T-helper 2 cell (primary cell): Measurements from ENCODE around the gene PTPRG.
"Not testable (repeated sequence)": the region's sequence is repeated elsewhere in the genome, so short reads cannot be mapped to it uniquely, and the experiment has no call there.

Experiments
- DNase-seq, 5 experiments: peaks; one replicate each; pipeline versions ENCODE4 v3.0.0 to v3.0.0-alpha.2; 2012 to 2022

PTPRG gene

DNA sequence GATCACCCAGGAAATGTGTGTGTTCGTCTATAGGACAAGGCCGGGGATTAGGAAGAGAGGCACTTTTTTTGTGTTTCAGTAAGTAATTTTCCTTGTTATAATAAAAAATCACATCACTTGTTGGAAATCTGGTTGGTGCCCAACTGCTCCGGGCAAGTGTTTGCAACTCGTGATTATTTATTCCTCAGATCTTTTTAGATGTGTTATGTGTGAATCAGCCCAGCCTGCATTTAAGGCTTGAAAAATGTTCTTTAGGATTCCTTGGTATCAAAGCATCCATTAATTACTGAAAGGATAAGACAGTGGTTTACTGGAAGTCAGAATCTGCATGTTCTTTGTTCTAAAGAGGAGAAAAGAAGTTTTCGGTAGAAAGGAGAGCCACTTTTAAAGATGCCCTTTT is 466.4 kb downstream of the PTPRG start:
- no peak for DNase-seq

DNA sequence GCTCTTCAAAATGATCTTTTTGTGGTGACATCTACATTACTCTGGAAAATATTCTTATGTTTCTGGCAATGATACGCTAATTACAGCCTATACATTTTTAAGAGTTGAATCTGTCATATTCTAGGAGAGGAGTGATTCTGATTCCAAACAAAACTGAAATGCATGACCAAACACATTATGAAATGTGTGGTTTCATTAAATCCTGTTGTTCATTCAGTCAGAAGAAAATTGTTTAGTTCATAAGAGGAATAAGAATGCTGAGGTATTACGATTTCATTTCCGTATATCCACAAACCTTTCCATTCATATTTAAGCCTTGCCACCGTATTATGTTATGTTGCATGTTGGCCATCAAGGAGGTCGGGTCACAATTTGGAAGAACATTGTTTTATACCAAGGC is 466.9 kb downstream of the PTPRG start:
- DNase-seq, result no peak

DNA sequence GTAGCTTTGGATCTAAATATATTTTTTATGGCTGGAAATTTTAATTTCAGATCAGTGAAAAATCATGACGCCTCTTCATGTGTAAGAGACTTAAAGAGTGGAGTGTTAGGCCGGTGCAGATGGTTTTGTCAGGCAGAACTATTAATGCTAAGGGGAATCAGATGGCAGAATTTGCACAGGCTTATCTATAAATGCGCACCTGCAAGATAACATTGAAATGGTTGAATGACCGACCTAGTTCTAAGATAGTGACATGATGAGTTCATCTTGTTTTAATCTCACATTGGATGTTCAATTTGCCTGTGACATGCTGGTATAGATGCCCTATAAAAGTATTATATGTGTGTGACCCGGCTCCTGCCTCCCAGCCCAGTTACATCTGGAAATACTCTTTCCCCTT is 471.4 kb downstream of the PTPRG start:
- DNase-seq, result no peak

DNA sequence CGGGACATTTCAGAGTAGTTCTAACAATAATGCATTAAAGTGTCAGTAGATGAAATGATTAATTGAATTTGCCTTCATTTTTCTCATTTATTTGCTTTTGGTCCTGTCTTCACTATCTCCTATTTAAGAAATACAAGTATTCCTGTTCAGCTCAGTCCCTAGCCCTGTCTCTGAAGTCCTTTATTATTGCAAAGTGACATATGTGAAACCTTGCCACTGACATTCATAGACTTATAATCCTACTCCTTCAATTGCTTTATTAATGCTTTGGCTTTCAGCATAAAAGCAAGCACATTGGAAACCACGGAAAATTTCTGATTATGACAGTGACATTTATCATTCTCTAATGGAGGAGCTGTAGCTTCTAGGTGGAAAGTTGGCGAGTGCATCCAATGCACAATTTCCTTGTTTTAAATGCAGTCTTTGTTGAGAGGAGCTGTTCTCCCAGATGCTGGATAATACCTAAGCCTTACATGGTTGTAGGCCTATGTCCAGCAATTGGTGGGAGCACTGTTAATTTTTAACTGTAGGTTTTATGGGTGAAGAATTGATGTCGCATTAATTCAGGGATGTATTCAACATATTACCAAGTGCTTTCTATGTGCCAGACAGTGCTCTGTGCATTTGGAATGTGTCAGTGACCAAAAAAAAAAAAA is 474.2 kb downstream of the PTPRG start:
- DNase-seq, result no peak

DNA sequence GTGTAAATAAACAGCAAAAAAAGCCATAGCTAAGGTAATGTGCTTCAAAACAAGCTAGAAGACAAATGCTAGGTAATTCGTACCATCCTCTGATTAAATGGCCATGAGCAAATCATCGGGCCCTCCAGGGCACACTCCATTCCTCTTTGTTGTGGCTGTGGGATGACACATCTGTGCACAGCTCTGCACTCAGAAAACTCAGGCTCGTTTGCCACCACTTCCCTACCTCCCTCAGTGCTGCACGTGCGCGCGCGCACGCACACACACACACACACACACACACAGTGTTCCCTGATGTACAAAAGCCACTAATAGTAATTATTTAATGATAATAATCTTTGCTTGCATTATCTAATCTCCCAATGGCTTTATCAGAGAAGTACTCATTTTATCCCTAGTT is 475.4 kb downstream of the PTPRG start:
- DNase-seq, result no peak

DNA sequence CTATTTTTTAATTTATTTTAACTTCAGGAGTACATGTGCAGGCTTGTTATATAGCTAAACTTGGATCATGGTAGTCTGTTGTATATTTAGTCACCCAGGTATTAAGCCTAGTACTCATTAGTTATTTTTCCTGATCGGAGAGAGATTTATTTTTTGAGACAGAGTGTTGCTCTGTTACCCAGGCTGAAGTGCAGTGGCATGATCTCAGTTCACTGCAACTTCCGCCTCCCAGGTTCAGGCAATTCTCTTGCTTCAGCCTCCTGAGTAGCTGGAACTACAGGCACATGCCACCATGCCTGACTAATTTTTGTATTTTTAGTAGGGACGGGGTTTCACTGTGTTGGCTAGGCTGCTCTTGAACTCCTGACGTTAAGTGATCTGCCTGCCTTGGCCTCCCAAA is 477.4 kb downstream of the PTPRG start:
- not testable (repeated sequence) for DNase-seq

DNA sequence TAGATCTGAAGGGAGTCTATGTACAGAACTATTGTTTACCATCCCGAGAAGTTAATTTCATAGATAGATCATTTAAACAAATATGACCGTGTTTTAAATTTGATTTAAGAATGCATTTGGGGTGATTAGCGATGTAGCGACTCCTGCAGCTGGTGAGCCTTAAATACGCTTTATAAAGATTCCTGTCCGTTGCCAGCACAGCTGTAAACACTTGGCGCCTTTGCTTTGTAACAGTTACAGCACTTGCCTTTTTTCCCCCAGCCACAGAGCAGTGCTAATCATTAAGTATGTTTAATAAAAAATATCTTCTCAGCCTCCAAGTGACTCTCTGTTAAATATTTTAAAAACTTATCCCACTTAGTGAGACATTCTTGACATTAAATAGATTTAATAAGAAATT is 478.2 kb downstream of the PTPRG start:
- no peak for DNase-seq

DNA sequence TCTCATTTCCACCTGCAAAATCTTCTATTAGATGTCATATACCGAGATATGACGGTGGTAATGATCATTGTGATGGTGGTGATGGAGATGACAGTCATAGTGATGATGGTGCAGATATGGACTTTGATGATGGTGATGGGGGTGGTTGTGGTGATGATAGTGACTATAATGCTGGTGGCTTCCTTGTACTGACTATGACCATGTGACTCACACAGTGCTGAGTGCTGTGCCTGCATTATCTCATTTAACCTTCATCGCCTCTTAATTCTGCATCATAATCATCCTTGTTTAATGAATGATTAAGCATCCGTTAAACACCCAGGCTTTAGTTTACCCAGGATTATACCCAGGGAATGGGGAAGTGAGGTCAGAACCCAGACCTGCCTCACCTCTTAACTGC is 480.3 kb downstream of the PTPRG start:
- no peak for DNase-seq

DNA sequence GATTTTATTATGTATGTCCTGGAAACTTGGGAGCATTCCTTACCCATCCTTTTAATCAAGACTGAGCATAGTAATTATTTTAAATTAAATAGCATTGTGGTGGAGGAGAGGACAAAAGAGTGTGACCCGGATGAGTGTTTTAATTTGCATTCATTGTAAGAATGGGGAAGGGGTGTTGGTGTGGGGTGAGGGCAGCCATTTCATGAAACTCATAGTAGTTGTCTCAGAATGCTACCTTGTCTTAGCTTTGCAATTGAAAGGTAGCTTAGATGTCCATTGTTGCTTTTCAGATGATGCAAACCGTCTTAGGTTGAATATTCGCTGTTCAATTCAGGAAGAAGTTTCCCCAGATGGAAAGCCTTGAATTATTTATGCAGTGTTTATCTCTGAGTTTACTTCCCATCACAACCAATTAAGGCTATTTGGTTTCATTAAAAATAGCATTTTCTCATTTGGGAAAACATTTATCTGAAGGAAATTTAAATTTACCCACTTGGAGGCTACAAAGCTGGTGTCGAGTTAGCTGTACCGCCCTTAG is 483.6 kb downstream of the PTPRG start:
- no peak for DNase-seq

DNA sequence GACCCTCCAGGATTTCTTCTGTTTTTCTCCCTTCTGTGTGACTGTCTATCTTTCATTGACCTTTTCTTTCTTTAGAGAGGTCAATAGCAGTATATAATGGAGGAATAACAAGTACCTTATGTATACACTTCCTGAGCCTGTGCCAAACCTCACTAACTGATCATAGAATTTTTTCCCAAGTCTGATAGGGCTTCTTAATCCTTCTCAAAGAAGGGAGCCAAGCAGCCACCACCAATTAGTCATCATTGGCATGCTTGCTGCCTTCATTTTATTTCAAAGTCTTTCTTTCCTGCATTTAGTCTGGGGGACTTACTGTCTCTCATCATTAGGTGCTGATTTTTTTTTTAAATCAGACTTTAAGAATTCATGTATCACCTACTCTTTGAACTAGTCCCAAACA is 485.0 kb downstream of the PTPRG start:
- no peak for DNase-seq

DNA sequence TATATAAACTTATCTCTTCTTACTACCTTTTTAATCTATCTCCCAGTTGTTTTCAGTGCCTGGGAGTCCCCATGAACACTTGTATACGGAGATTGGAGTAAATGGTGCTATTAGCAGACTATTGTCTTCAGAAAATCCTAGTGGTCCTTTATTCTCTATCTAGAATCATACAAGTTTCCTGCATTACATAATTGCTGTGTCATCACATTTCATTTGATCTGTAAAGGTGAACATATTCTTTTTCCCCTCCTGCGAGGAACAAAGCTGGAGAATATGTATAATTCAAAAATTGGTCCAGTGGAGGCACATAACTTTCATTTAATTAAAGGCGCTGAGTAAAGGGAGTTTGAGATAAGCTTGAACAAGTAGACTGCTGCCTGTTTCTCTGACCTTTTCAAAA is 487.2 kb downstream of the PTPRG start:
- DNase-seq, result no peak

DNA sequence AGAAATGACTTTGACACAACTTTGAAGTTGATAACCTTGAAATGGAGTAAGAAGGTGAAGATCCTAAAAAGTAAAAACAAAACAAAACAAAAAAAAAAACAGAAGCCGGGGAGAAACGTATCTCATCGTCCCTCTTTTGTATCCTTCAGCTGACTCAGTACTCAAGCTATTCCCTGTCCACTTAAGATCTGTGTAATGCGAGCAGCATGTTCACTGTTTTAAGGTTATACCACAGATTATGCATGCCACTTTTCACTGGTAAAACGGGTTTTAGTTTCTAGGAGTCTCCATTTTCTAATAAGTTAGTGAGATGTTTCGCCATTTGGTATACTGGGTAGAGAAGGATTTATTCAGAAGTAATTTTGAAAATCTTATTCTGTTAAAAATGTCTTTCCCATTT is 487.7 kb downstream of the PTPRG start:
- no peak for DNase-seq

DNA sequence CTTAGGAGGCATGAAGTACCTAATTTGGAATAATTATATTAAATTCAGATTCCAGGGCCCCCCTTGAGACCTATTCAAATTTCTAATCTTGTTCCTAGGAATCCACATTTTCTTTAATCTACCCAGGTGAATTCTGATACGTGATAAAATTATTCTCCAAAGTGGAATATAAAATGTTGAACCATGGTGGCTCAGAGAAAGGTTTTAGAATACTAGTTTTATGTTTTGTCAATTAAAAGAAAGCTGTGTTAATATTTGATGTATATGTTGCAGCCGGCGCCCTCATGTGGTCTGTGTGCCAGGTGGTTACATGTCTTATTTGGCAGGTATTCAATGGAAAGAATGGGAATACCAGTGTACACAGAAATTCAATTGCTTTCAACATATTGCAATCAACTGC is 490.1 kb downstream of the PTPRG start:
- DNase-seq, result no peak

DNA sequence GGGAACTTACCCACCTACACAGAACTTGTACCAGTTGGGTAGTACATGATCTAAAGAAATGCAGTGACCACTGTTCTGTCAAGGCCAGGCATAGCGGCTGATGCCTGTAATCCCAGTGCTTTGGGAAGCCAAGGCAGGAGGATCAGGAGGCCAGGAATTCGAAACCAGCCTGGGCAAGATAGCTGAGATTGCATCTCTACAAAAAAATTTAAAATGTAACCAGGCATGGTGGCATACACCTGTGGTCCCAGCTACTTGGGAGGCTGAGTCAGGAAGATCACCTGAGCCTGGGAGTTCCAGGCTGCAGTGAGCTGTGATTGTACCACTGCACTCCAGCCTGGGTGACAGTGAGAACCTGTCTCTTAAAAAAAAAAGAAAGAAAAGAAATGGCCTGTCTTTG is 491.0 kb downstream of the PTPRG start:
- no peak for DNase-seq

DNA sequence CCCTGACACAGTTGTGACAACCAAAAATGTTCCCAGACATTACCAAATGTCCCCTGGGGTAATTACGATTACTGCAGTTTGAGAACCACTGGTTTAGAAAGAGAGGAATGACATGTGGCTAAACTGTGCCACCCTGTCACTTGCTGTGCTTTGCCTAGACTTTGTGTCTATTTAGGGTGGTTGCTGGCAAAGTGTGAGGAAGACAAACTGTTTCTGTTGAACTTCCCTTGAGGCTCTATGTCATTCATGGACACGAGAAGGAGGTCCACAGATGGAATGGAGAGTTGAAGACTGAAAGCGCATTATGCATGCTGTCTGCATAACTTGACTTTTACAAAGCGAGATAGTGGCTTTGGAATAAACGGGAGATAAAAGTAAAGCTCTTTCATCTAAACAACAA is 495.3 kb downstream of the PTPRG start:
- DNase-seq, result no peak

DNA sequence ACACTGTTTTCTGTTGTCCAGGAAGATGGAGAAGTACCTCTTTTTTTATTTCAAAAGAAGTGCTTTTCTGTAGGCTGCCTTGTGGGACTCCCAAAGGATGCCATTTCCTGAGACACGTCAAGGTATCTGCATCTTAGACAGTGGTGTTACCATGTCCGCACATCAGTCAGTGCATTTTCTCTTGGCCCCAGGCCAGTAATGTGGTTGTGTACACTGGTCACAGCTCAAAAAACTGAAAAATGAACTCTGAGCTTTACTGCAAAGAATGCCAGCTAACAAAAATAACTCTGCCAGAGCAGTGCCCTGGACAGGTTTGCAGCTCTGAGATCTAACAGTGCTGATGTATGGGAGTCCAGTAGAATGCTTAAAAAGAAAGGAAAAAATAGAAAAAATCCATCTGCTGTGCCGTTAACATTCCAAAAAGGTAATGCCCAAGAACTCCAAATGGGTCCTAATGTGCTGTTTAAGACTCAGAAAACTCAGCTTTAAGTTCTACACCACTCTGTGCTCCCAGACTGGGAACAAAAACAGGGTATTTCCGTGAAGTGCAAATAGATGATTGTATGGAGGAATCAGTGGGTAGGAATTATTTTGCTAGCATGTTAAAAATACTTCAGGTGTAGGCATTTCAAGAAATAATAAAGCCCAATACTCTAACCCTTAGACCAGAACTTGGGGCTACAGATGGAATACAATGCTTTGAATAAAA is 496.1 kb downstream of the PTPRG start:
- DNase-seq, result no peak

DNA sequence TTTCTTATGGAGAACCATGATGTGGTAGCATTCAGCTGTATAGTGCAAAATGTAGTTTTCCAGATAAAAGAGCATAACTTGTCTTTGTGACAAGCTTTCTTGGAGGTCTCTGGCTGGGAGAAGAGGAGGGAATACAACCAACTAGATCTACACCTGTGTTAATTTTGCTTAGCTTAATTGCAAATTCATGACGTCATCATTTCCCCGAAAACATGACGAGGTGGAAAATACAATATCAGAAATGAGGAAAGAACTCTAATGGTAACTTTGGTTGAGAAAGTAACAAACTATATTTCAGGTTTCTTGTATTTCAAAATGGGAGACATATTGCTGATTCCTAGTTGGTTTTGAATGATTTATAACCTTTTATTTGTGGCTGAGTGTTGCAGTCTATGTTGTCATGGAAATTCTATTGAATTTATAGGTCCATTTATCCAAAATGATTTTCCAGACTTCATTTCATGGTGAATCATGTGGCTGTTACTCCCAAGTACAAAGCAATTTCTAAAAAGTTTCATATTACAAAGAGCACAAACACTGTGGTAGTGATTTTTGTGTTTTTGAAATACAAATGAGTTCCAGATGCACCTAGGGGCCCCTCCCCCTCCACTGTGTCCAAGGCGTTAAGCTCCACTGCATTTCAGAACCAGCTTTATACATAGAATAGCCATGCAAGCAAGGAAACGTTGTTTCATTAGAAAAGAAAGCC is 504.8 kb downstream of the PTPRG start:
- DNase-seq, result no peak

DNA sequence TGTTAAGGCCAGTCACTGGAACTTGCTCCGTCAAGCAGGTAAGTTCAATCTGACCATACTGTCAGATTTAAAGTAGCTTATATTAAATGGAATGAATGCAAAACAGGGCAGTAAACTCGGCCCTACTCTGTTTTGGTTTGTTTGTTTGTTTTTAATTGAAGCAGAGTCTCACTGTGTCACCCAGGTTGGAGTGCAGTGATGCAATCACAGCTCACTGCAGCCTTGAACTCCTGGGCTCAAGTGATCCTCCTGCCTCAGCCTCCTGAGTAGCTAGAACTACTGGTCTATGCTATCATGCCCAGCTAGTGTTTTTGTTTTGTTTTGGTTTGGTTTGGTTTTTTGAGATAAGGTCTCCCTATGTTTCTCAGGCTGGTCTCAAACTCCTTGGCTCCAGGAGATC is 507.0 kb downstream of the PTPRG start:
- no peak for DNase-seq

DNA sequence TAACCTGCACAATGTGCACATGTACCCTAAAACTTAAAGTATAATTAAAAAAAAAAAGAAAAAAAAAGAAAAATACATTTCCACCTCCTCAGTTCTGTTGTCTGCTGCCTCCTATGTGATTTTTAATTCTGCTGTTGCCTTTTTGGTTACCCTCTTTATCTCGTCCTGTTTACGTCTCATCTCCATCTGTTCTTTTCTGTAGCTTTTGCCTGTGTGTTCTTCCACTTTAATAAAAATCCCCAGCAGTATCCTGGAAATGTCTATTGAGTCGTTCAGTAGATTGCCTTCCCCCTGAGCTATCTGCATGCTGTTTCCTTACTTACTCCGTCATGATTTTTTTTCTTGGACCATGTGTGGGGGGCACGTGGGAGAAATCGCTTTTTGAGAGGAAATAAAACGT is 509.5 kb downstream of the PTPRG start:
- no peak for DNase-seq

DNA sequence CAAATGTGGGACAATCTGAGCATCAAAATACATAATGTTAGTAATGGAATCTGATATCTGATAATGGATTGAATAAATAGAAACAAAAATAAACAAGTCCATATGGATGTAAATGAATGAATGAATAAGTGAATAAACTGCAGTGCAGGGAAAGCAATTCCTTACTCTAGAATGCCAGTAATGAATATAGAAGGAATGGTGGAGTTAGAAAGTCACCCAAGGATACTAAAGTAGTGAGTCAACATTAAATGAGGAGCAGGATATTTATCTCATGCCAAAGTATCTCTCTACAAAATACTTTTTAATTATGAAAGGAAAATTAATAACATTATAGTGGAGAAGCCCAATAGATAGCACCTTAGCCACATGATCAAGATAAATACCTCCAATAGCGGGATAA is 511.7 kb downstream of the PTPRG start:
- no peak for DNase-seq

DNA sequence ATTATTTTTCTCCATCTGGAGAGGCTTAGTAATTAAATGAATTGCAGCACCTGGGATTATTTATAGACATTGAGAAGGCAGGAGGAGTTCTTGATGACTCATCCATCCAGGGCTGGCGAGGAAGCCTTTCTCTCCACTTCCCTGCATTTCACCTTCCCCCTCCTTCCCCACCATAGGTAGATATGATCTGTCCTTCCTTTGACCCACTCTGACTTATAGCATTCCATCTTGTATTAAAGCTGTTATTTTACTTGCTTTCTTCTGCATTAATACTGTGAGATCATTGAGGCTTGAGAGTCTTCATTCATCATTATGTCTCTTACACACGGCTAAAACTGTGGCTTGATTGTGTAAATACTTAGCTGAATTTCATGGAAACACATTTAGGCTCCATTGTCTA is 523.2 kb downstream of the PTPRG start:
- no peak for DNase-seq

DNA sequence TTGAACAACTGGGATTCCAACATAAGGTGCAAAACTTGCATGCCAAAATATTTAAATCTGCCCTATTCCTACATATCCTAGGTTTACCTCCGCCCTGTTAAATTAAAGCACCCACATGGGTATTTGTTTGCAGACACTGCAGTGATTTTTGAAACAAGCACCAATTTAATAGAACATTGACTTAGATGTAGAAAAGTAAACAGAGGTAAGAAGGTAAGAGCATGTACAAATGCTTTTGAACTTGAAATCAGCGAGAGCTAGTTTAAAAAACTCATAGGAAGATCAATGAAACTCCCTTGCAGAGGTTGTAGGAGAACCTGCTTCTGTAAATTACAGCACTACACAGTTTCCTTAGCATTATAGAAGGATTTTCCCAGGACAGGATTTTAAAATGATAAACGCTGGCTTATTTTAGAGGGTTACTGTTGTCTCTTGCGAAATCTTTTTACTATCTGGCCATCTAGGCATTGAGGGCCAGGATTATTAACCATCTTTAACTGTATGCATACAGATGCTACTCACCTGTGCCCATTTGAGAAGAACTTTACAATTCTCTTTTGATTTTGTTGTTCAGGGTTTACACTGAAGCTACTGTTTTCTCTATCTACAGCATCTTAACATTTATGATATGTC is 527.2 kb downstream of the PTPRG start:
- DNase-seq, result no peak

DNA sequence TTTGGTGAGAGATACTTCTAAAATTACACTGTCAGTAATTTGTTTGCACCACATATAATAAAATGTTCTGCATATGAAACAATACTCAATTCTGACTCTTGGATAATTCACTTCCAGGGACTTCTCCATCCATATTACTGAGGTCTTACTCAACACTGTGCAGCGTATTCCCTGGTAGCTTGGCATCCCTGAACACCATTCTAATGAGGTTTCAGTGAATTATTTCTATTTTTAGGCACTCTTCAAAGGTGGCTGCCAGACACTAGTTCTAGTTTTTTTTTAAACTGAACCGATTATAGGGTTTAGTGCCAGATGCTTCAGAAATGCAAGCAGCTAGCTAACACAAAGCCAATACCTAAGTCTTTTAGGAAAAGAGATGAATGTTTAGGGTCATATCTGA is 528.7 kb downstream of the PTPRG start:
- DNase-seq, result no peak

DNA sequence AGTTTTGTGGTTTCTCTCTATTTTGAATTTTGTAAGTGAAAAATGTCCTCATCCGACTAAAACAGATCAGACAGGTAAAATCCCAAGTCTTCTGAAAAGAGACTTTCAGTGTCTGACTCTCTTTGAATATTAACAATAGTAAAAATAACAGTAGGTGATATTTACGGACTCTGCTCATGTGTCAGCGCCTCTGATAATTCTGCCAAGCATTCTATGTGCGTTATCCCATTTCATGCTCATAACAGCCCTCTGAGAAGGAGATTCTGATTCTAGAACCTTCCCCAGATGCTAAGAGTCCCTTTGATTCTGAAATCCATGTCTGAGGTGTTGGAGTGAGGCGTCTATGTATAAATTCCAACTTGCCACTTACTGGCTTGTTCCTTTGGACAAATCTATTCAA is 529.1 kb downstream of the PTPRG start:
- DNase-seq, result no peak
